ENCODE data around the gene URI1.

GRCh38 chr19:29941828-29942403 lies at the start of gene URI1:
- no peak for TF ChIP-seq CTCF (IDR thresholded peaks at IDR 0.05)
- TF ChIP-seq, protein P1, sequence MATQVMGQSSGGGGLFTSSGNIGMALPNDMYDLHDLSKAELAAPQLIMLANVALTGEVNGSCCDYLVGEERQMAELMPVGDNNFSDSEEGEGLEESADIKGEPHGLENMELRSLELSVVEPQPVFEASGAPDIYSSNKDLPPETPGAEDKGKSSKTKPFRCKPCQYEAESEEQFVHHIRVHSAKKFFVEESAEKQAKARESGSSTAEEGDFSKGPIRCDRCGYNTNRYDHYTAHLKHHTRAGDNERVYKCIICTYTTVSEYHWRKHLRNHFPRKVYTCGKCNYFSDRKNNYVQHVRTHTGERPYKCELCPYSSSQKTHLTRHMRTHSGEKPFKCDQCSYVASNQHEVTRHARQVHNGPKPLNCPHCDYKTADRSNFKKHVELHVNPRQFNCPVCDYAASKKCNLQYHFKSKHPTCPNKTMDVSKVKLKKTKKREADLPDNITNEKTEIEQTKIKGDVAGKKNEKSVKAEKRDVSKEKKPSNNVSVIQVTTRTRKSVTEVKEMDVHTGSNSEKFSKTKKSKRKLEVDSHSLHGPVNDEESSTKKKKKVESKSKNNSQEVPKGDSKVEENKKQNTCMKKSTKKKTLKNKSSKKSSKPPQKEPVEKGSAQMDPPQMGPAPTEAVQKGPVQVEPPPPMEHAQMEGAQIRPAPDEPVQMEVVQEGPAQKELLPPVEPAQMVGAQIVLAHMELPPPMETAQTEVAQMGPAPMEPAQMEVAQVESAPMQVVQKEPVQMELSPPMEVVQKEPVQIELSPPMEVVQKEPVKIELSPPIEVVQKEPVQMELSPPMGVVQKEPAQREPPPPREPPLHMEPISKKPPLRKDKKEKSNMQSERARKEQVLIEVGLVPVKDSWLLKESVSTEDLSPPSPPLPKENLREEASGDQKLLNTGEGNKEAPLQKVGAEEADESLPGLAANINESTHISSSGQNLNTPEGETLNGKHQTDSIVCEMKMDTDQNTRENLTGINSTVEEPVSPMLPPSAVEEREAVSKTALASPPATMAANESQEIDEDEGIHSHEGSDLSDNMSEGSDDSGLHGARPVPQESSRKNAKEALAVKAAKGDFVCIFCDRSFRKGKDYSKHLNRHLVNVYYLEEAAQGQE (IDR thresholded peaks at IDR 0.05; ENCODE audit: insufficient read depth in 1 of 2, low read depth in 2 of 2, low read length in 1 of 2): no peak
